ENCODE measurements around the gene FYN.
"Not testable (repeated sequence)": the region's sequence is repeated elsewhere in the genome, so short reads cannot be mapped to it uniquely, and the experiment has no call there.

The FYN gene

DNA sequence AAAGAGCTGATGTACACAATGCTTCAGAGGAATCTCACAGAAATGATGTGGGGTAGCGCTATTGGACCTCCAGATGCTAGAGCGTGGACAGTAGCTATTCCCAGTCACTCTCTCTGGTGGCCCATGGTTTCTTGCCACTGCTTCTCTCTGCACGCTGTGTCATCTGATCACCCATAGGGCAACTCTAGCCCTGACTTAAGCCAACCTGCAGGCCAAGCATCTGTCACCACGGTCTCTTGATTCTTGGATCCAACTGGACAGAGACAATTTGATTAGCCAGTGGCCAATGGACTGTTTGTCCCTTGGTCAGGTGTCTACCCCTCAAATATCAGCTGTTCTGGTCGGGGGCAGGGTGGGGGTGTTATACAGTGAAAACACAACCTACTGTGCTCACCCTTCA lies 225.2 kb downstream of the FYN start:
- DNase-seq, result no peak

DNA sequence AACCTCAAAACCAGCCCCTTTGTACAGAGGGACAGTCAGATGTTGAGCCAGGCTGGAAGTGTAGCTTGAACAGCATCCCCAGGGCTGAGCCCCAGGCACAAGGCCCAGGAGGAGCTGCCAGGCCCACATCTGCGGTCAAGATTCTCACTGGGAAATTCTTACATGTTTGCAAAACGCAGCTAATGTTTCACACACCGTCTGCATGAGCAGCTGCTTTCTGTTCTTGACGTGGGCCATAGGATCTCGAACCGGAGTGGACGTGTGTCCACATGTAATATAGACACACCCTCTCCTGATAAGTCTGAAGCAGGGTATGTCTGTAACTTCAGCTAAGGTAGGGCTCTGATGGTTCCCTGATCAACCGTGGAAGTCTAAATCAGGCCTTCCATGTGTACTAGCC lies 226.3 kb downstream of the FYN start:
- no peak for DNase-seq

GRCh38 chr6:111646034-111646433 lies 227.2 kb downstream of the FYN start:
- DNase-seq, result no peak

- no peak for DNase-seq
These were observed 228.3 kb downstream of the FYN start for GRCh38 chr6:111644893-111645430.

GRCh38 chr6:111642463-111643158 lies 230.6 kb downstream of the FYN start:
- DNase-seq, result no peak

- DNase-seq, result no peak
These were observed 234.0 kb downstream of the FYN start for GRCh38 chr6:111639266-111639665.

GRCh38 chr6:111634981-111635380 lies 238.3 kb downstream of the FYN start:
- DNase-seq, result not testable (repeated sequence)

DNA sequence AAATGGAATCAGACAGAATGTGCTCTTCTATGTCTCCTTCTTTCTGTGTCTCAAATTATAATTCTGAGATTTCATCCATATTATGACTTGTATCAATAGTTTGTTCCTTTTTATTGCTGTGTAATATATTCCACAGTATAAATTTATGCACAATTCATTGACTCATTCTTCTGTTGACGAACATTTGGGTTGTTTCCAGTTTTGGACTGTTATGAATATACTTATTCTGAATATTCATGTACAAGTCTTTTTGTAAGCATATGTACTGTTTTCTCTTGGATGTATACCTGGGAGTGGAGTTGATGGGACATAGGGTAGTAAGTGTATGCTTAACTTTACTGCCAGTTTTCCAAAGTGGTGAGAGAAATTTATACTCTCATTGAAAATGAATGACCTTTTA lies 239.4 kb downstream of the FYN start:
- no peak for DNase-seq

GRCh38 chr6:111632468-111633247 lies 240.6 kb downstream of the FYN start:
- no peak for DNase-seq

DNA sequence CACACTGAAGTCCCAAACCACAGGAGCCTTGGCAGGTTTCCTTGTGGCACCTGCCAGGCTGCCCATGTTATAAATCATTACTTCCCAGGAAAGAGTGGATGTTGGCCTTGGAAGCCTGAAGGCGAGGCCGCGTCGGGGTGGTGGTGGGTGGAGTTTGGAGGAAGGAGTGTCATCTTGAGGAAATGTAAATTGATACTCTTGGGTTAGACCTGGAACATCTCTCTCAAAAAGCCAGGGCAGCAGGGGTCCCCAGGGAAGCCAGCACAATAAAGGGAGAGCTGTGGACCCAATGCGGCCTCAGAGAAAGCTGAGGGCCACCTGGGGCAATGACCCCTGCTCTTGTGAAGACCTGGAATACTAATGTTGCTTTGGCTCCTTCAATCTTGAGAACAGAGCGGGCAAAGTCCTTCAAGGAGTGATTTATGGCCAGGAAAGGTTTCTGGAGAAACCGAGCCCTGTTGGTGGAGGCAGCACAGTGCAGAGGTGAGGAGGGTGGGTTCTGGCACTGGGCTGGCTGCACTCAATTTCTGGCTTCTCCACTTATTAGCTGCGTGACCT lies 241.3 kb downstream of the FYN start:
- DNase-seq, result peak; percentile 30

DNA sequence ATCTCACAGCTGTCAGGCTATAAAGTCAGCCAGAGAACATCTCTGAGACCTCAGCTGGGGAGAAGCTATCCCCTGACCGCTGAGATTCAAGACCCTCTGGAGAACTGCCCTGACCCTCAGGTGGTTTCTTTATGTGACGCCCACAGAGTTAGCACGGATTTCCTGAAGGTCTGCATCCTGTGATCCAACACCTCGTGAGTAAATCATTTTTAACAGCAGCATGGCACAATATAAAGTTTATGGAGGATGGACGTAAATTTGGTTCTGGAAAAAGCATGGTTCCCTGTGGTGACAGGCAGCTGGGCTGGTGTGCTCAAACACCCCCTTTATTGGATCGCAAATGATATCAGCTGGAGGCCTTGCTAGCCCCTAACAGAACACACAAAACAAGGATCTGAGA lies 242.2 kb downstream of the FYN start:
- no peak for DNase-seq

DNA sequence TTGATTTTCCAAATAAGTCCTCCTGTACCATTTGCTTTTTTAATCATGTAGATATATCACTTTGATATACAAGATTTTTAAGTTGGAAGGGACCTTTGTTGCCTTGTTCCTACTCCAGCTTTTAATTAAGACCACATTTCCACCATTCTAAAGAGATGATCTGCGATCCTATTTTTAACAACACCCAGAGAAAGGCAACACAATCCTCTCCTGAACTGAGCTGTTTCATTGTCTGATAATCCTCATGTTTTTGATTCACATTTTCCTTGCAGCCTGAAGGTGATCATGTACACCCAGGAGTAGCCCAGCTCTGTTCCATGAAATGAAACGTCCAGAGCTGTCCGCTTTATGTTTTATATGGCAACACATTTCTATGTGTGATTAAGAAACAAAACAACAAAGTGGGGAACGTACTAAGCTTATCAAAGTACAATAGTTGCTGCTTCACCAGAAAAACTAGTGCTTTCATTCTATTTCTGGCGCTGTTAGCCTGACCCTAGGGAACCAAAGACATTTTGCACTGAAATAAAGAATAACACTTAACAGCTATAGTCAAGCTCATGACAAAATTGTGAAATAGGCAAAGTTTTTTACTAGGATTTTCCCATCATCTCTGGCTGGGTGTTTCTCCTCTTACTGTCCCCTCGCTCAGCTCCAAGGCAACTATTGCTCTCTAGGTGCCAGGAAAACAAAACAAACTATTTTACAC lies 245.0 kb downstream of the FYN start:
- DNase-seq, result no peak

GRCh38 chr6:111626441-111626840 lies 246.8 kb downstream of the FYN start:
- peak; percentile 75 for DNase-seq

DNA sequence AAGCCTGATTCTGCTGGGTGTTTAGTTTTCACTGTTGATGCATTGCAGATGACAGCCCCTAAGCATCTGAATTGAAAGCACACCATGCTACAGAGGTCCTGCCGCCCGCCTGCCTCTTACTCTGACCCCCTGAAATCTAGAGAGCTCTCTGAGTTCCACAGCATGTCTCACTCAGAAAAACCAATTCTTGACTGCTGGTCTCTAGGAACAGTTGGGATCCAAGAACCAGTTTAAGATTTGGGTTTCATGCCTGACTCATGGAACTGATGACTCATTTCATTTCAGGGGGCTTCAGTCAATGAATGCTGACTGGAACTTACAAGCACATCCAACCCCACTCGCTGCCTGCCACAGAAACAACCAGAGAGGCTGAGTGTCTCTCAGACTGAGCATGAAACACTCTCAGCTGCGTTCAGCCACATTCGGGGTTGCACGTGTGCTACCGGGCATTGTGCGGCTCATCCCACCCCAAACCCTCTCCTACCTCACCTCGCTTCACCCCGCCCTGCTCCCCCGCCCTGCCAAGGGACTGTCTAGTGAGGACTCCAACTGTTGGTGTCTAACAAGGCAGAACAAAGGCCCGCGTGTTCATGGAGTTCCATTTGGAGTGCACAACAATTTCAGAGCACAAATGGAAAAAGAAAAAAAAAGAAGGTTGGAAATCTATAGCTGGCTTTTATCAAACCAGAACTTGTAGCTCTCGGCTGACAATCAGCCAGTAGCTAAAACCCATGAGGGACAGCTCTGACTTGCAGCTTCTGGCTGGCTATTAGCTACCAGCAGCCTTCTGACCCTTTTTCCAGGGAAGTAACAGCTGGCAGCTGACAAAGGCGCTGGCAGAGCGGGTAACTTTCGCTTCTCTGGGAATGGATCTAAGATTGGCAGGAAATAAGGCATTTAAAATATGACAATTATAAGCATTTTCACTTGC lies 247.5 kb downstream of the FYN start:
- DNase-seq, result peak; percentile 92

- DNase-seq, result peak; percentile 64
These were observed 248.2 kb downstream of the FYN start for GRCh38 chr6:111625099-111625416.

DNA sequence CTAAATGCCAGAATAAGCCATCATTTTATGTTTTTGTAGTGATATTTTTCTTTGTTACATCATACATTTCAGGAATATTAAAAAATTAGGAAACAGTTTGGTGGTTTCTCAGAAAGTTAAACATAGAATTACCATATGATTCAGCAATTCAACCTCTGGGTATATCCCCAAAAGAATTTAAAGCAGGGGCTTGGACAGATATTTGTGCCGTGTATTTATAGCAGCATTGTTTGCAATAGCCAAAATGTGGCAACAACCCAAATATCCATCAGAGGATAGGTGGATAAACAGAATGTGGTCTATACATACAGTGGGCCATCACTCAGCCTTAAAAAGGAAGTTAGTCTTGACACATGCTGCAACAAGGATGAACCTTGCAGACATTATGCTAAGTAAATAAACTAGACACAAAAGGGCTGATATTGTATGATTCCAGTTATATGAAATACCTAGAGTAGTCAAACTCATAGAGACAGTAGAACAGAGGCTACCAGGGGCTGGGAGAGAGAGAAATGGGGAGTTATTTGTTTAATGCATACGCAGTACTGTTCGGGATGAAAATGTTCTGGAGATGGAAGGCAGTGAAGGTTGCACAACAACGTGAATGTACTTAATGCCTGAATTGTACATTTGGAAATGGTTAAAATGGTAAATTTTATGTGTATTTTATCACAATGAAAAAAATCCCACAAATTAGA lies 248.7 kb downstream of the FYN start:
- DNase-seq, result no peak

DNA sequence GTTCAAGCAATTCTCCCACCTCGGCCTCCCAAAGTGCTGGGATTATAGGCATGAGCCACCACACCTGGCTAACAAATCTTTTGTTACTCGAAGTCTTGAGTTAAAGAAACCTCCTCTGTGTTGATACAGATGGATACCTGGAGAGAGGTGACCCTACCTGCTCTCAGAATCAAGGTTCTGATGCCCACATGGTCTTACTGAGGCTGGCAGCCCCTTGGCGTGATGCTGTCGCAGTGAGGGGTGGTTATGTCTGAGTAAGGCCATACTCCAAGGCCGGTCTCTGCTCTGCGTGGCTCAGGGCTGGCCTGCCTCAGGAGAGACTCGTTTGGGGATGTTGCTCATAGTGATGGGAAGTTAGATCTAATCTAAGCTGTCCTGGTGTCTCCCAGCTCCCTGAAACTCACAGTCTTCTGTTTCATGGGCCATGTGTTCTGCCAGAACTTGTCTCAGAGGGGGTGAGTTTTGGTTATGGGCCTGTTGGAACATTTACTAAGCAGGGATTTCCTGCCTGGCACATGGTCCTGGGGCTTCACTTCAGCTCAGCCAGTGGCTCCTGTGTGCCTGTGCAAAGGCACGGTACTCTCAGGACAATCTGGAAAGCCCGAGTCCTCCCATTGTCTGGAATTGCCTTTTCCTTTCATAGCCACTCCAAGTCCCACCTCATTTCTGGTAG lies 250.1 kb downstream of the FYN start:
- no peak for DNase-seq

DNA sequence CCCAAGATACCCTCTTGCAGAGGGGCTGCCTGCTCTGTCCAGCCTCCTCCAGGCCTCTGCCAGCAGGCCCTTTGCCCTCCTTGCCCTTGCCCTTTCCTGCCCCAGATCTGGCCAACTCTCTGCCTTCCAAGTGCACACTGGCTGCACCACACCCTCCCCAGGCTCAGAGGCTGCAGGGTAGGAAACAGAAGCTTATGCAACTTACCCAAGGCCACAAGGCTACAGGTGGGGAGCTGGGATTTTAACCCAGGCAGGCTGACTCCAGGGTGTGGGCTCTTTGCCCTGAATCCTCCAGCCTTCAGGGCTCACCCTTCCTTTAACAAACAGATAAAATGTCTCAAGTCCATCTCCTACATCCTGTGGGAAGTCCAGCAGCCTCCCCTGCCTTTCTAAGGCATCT lies 253.1 kb downstream of the FYN start:
- DNase-seq, result no peak

DNA sequence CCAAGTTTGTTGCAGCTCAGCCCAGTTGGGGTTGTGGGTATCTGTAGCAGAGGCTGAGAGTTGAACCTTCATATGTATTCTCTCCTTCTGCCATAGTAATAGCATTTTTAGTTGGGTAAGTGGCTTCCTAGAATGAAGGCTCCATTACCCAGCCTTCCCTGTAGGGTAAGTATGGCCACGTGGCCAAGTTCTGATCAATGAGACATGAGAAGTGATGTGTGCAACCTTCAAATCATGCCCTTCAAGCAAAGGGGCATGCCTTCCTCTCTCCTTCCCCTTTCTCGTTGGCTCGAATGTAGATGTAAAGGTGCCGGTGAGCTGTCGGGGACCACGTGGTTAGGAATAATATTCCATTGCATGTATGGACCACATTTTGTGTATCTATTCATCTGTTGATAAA lies 254.8 kb downstream of the FYN start:
- no peak for DNase-seq

DNA sequence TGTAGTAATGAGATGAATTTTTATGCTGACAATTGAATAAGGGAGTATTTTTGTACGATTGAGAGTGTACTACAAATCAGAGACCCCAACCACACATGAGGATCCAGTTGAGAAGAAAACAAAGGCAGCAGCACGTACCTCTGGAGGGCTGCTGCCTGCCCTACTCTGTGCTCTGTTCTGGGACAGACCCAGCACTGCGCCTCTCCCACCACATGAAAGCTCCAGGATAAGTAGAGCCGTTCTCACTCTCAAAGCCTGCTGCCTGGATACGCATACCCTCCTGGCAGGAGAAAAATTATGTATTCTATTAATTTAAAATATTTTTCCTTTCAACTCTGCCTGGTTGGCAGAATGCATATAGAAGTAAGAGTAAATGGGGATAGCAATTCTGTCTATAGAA lies 256.1 kb downstream of the FYN start:
- DNase-seq, result no peak
